ENCODE measurements around the gene SDC1.

GRCh38 chr2:20247084-20247483 lies 22.2 kb upstream of the SDC1 start:
- no peak for TF ChIP-seq CTCF (IDR thresholded peaks at IDR 0.05; ENCODE audit: insufficient read depth, low read depth, low read length)
- no peak for TF ChIP-seq EZH2 (IDR thresholded peaks at IDR 0.05; ENCODE audit: insufficient read depth, low read length)

All from astrocyte (in vitro differentiated cells and primary cell).